ENCODE data around the gene SYNGAP1.

GRCh38 chr6:33442283-33442682 lies 22.4 kb downstream of the SYNGAP1 start:
- TF ChIP-seq POLR2AphosphoS5 (IDR thresholded peaks at IDR 0.05; ENCODE audit: insufficient read depth in 1 of 2, low read depth in 1 of 2) (no peak), CTCF (IDR thresholded peaks at IDR 0.05) (no peak)

Data from vagina (tissue), 2 donors.